Measurements from ENCODE around the gene NTNG2.

NTNG2 gene

GRCh38 chr9:132207215-132207614, 45.4 kb downstream of the NTNG2 start:
- H3K4me3 ChIP-seq (replicated peaks; ENCODE audit: low read depth, low read length) = no peak overlapping the region
- no peak for DNase-seq (ENCODE audit: extremely low read depth, low read depth)
- no peak for TF ChIP-seq CTCF (IDR thresholded peaks at IDR 0.05; ENCODE audit: low read depth, low read length, missing control alignments)

- H3K4me3 ChIP-seq (replicated peaks; ENCODE audit: low read depth, low read length) = no peak overlapping the region
- no peak for DNase-seq (ENCODE audit: extremely low read depth, low read depth)
- TF ChIP-seq CTCF (IDR thresholded peaks at IDR 0.05; ENCODE audit: low read depth, low read length, missing control alignments) = no peak
Observed at GRCh38 chr9:132207839-132208615, 46.2 kb downstream of the NTNG2 start.

- H3K4me3 ChIP-seq (replicated peaks; ENCODE audit: low read depth, low read length) = no peak overlapping the region
- no peak for DNase-seq (ENCODE audit: extremely low read depth, low read depth)
- no peak for TF ChIP-seq CTCF (IDR thresholded peaks at IDR 0.05; ENCODE audit: low read depth, low read length, missing control alignments)
Observed at GRCh38 chr9:132209228-132209627, 47.4 kb downstream of the NTNG2 start.

- no peak overlapping the region for H3K4me3 ChIP-seq (replicated peaks; ENCODE audit: low read depth, low read length)
- DNase-seq (ENCODE audit: extremely low read depth, low read depth) = no peak
- TF ChIP-seq CTCF (IDR thresholded peaks at IDR 0.05; ENCODE audit: low read depth, low read length, missing control alignments) = no peak
Observed at GRCh38 chr9:132210472-132211145, 48.8 kb downstream of the NTNG2 start.

- no peak for TF ChIP-seq CTCF (IDR thresholded peaks at IDR 0.05; ENCODE audit: low read depth, low read length, missing control alignments)
- DNase-seq (ENCODE audit: extremely low read depth, low read depth) = no peak
- H3K4me3 ChIP-seq (replicated peaks; ENCODE audit: low read depth, low read length) = no peak overlapping the region
Observed at GRCh38 chr9:132211570-132211969, 49.7 kb downstream of the NTNG2 start.

- no peak overlapping the region for H3K4me3 ChIP-seq (replicated peaks; ENCODE audit: low read depth, low read length)
- no peak for TF ChIP-seq CTCF (IDR thresholded peaks at IDR 0.05; ENCODE audit: low read depth, low read length, missing control alignments)
- peak; percentile 41 for DNase-seq (ENCODE audit: extremely low read depth, low read depth)
Observed at GRCh38 chr9:132214027-132214622, 52.3 kb downstream of the NTNG2 start.
